Testis (tissue), 3 donors: ENCODE measurements around the gene SMOC1. TPM values are rescaled to one million over a fixed set of nuclear protein-coding genes. Genes with fewer than 3 reads are reported as not detected.

Experiments used
- DNase-seq: peaks from one replicate; pipeline ENCODE4 v3.0.0-alpha.2; 2019
- H3K27ac ChIP-seq, 2 donors: fragments of 200-600 bp; sonication (generic); one replicate each; pipeline ENCODE4 v1.5.1; 2019
- H3K27me3 ChIP-seq: fragments of 200-600 bp; sonication (generic); one replicate; pipeline ENCODE4 v1.5.1; 2019
- H3K36me3 ChIP-seq: fragments of 200-600 bp; sonication (generic); one replicate; pipeline ENCODE4 v1.5.1; 2017; ENCODE audit warnings: low read depth; ENCODE audit errors: missing control alignments
- H3K4me1 ChIP-seq: fragments of 200-600 bp; sonication (generic); one replicate; pipeline ENCODE4 v1.5.1; 2019
- H3K4me3 ChIP-seq, 2 donors: fragments of 200-600 bp; sonication (generic); one replicate each; pipeline ENCODE4 v1.5.1; 2017 to 2019
- H3K9me3 ChIP-seq: fragments of 200-600 bp; sonication (generic); one replicate; pipeline ENCODE4 v1.5.1; 2017
- CTCF ChIP-seq, 3 experiments: fragments of 450-650 bp in 2 of 3; fragments of 200-600 bp in 1 of 3; sonication (generic) in 1 of 3; IDR thresholded peaks; one replicate each; pipeline ENCODE4 v1.5.1; 2016 to 2019; ENCODE audit warnings: antibody characterized with exemption in 3 of 3, mild to moderate bottlenecking in 2 of 3, moderate library complexity in 1 of 3
- POLR2A ChIP-seq: fragments of 450-650 bp; IDR thresholded peaks from one replicate; pipeline ENCODE4 v1.6.1; 2017; ENCODE audit warnings: antibody characterized with exemption, mild to moderate bottlenecking, moderate library complexity
- WGBS, 2 donors: methylation state at CpG; one replicate each; pipeline ENCODE4 v1.1.5; 2018; 5-methylcytosine and 5-hydroxymethylcytosine counted together
- intact Hi-C: fragments of 100-400 bp; cut with DNase I; formaldehyde crosslinking; loops from one replicate; pipeline ENCODE4 v1.15.1; 2023; ENCODE audit warnings: low total_unique reads
- polyA plus RNA-seq: library from polyadenylated mRNA; stranded (reverse); fragments of 350-450 nt; fragmentation: Illumina TruSeq; extraction: RNeasy Lipid Tissue Mini Kit (QIAGEN cat#74804); gene quantifications from one replicate; pipeline ENCODE4 v1.2.3, GENCODE V29; 2014; ENCODE audit warnings: low read depth, low replicate concordance; ENCODE audit not compliant: insufficient read depth
- total RNA-seq, 2 donors: library from RNA; depleted of rRNA; stranded (reverse); fragments of >200 nt; gene quantifications; one replicate each; pipeline ENCODE4 v1.2.3, GENCODE V29; 2016

Gene SMOC1
- total and polyA plus RNA-seq, 3 donors from 2014 or later, result 88.2 to 248 (median 143) TPM

- intact Hi-C loops, result no loop called here
- WGBS, 2 donors, result 78 to 80% methylated on average over 13 of the region's 13 CpGs
- H3K27me3 ChIP-seq, result no peaks in the 10 kb centered on the region
- TF ChIP-seq CTCF (IDR thresholded peaks at IDR 0.05) (no peak), POLR2A (no peak)
- no peak for DNase-seq
- no peaks in the 10 kb centered on the region for H3K9me3 ChIP-seq
- no peak overlapping the region for H3K4me3 ChIP-seq
- peaks cover 3% of the 10 kb centered on the region for H3K4me1 ChIP-seq
- no peaks in the 10 kb centered on the region for H3K36me3 ChIP-seq
- no peak overlapping the region for H3K27ac ChIP-seq
Observed at GRCh38 chr14:69842686-69843420, 36.4 kb upstream of the SMOC1 start.

GRCh38 chr14:69844171-69844570 lies 35.0 kb upstream of the SMOC1 start:
- no peaks in the 10 kb centered on the region for H3K9me3 ChIP-seq
- WGBS, 2 donors, result 85 to 90% methylated on average over 2 of the region's 2 CpGs
- no peaks in the 10 kb centered on the region for H3K27me3 ChIP-seq
- H3K36me3 ChIP-seq, result no peaks in the 10 kb centered on the region
- intact Hi-C loops, result no loop called here
- H3K27ac ChIP-seq, result no peak overlapping the region
- H3K4me3 ChIP-seq, result no peak overlapping the region
- peaks cover 4% of the 10 kb centered on the region for H3K4me1 ChIP-seq
- TF ChIP-seq POLR2A, result no peak
- TF ChIP-seq CTCF (IDR thresholded peaks at IDR 0.05), result no peak
- DNase-seq, result no peak

- intact Hi-C loops, result no loop called here
- TF ChIP-seq POLR2A, result no peak
- no peak for TF ChIP-seq CTCF (IDR thresholded peaks at IDR 0.05)
- WGBS, 2 donors, result 76 to 82% methylated on average over 2 of the region's 2 CpGs
- no peaks in the 10 kb centered on the region for H3K36me3 ChIP-seq
- no peak overlapping the region for H3K4me3 ChIP-seq
- H3K27ac ChIP-seq, result no peak overlapping the region
- no peaks in the 10 kb centered on the region for H3K9me3 ChIP-seq
- DNase-seq, result no peak
- H3K27me3 ChIP-seq, result no peaks in the 10 kb centered on the region
- peaks cover 6% of the 10 kb centered on the region for H3K4me1 ChIP-seq
Observed at GRCh38 chr14:69845050-69845581, 34.1 kb upstream of the SMOC1 start.

GRCh38 chr14:69845787-69846186 lies 33.4 kb upstream of the SMOC1 start:
- 56 to 74% methylated on average over 5 of the region's 5 CpGs for WGBS, 2 donors
- Histone ChIP-seq H3K27me3 (no peaks in the 10 kb centered on the region), H3K4me1 (peaks cover 6% of the 10 kb centered on the region), H3K9me3 (no peaks in the 10 kb centered on the region), H3K36me3 (no peaks in the 10 kb centered on the region), H3K27ac (no peak overlapping the region), H3K4me3 (no peak overlapping the region)
- intact Hi-C loops, result no loop called here
- TF ChIP-seq POLR2A, result no peak
- no peak for TF ChIP-seq CTCF (IDR thresholded peaks at IDR 0.05)
- DNase-seq, result no peak

- intact Hi-C loops, result no loop called here
- H3K4me3 ChIP-seq, result no peak overlapping the region
- 83 to 89% methylated on average over 2 of the region's 2 CpGs for WGBS, 2 donors
- no peak for DNase-seq
- TF ChIP-seq POLR2A (no peak), CTCF (IDR thresholded peaks at IDR 0.05) (no peak)
- no peaks in the 10 kb centered on the region for H3K36me3 ChIP-seq
- no peak overlapping the region for H3K27ac ChIP-seq
- no peaks in the 10 kb centered on the region for H3K9me3 ChIP-seq
- peaks cover 3% of the 10 kb centered on the region for H3K4me1 ChIP-seq
- H3K27me3 ChIP-seq, result no peaks in the 10 kb centered on the region
Observed at GRCh38 chr14:69848156-69848555, 31.1 kb upstream of the SMOC1 start.
